ENCODE results near the gene TRAPPC2L. TPM values are rescaled to one million over a fixed set of nuclear protein-coding genes. Genes with fewer than 3 reads are reported as not detected.

The TRAPPC2L gene
- total RNA-seq = 78.0 and 90.4 TPM in 2 replicates

DNA sequence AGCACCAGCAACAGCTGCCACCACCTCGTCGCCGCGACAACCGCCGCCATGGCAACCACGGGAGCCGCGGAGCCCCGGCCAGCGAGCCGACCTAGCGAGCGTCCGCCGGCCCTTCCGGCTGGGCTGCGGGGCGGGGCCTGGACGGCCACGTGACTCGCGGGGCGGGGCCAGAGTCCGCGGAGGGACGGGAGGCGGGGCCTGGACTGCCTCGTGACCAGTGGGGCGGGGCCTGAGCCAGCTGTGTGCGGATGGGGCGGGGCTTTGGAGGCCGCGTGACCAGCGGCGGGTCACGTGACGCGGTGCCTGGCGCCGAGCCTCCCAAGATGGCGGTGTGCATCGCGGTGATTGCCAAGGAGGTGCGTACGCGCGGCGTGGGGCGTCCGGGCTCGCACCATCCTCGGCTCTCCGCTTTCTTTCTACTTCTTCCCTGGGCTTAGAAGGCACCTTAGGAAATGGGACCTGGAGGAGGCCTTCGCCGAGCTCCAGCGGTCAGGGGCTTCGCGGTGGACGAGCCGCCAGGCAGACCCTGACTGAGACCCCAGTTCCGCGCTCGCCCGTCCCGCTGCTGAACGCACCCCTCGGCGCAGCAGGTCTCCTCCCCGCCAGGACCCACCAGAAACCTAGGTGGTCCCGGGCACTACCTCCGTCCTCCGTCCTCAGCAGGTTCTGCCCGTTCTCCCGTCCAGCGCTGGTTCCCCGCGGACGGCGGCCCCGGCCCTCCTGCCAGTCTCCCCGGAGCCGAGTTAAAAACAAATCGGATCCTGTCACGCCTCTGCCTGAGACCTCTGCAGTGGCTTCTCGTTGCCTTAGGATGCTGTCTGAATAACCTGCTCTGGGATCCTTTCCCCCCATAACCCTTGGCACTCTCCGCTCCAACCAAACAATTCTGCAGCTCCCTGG is at the start of gene TRAPPC2L, which contains the start of gene GALNS:
Gene TRAPPC2L, plus strand, starts transcription at position 300 of the 900 bp plus-strand sequence. Its CDS starts 24 bp downstream, at position 324.
Gene GALNS, minus strand, starts transcription at position 120 of the 900 bp plus-strand sequence. Its CDS starts 70 bp downstream, at position 50.

GRCh38 chr16:88811769-88812512 is 45.0 kb upstream of the TRAPPC2L start, which contains the start of gene APRT:
TSS of gene APRT (minus strand) at chr16:88811928. CDS start at chr16:88811899, 29 bp downstream.

DNA sequence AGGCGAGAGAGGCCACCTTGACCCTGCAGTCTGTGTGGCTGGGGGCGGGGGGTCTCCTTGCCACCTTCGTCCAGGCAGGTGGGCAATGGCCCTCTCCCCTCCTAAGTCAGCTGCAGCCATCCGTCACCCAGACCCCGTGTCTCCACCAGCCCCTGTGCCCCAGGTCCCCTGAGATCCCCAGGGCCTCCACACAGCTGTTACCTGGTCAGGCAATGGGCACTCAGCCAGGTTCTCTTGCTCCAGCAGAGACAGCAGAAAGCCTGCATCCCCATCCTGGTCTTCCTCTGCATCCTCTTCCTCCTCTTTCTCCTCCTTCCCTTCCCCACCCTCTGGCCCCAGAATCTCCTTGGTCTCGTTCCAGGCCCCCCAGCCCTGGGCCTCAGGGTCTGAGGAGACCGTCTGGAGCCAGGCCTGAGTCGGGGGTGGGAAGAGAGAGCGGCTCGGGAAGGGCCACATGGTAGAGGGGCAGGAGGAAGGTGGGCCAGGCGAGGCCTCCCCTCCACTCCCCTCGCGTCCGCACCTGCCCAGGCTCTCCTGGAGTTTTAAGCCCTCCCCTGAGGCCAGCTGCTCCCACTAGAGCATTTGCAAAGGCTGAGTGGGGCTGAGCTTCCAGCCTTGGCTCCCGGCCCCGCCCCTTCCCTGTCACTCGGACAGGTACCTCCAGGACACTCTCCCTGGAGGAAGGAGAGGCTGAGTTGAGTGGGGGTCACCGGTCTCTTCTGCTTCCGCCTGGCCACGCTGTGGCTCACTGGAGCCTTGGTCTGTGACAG is 9.4 kb downstream of the TRAPPC2L start, which contains the start of gene PABPN1L:
Gene PABPN1L, minus strand, starts transcription at position 510 of the 770 bp plus-strand sequence. Its CDS starts 54 bp downstream, at position 456.

Other genes starting within 250 kb of the TRAPPC2L start
- gene IL17C, start 218.6 kb upstream of the TRAPPC2L start, total RNA-seq = not detected in 2 replicates
- gene CYBA, start 206.1 kb upstream of the TRAPPC2L start, total RNA-seq = 363 and 449 TPM in 2 replicates
- gene MVD, start 194.0 kb upstream of the TRAPPC2L start, total RNA-seq = 60.4 and 68.6 TPM in 2 replicates
- not detected in 2 replicates for gene SNAI3, start 170.6 kb upstream of the TRAPPC2L start, total RNA-seq
- 8.0 and 10.4 TPM in 2 replicates for gene RNF166, start 150.7 kb upstream of the TRAPPC2L start, total RNA-seq
- gene CTU2, start 150.6 kb upstream of the TRAPPC2L start, total RNA-seq = 11.3 and 17.6 TPM in 2 replicates
- gene PIEZO1, start 71.9 kb upstream of the TRAPPC2L start, total RNA-seq = 190 and 217 TPM in 2 replicates
- 5.0 and 12.3 TPM in 2 replicates for gene CDT1, start 53.3 kb upstream of the TRAPPC2L start, total RNA-seq
- 64.6 and 70.0 TPM in 2 replicates for gene APRT, start 45.2 kb upstream of the TRAPPC2L start, total RNA-seq
- gene GALNS, start 180 bp upstream of the TRAPPC2L start, total RNA-seq = 17.2 and 19.8 TPM in 2 replicates
- not detected in 2 replicates for gene PABPN1L, start 9.5 kb downstream of the TRAPPC2L start, total RNA-seq
- 0.06 TPM in 1 of 2 replicates, not detected in the other for gene CBFA2T3, start 120.1 kb downstream of the TRAPPC2L start, total RNA-seq
- 15.3 and 18.8 TPM in 2 replicates for gene ACSF3, start 236.7 kb downstream of the TRAPPC2L start, total RNA-seq